Endodermal cell (in vitro differentiated cells): ENCODE measurements around the gene ASTL. TPM values are rescaled to one million over a fixed set of nuclear protein-coding genes. Genes with fewer than 3 reads are reported as not detected.
A peak's percentile ranks its signal among the peaks of the same experiment; 100 is the strongest.

ENCODE experiments used
- DNase-seq: peaks from one replicate; pipeline ENCODE4 v3.0.0-alpha.2; 2017
- H3K27ac ChIP-seq: 2 replicates; pipeline ENCODE4 v1.5.1; 2013; ENCODE audit warnings: mild to moderate bottlenecking, low read depth, low read length, moderate library complexity
- H3K27me3 ChIP-seq: 2 replicates; pipeline ENCODE4 v1.6.1; 2013; ENCODE audit warnings: mild to moderate bottlenecking, low read length, moderate library complexity; ENCODE audit not compliant: insufficient read depth, control insufficient read depth, poor library complexity, severe bottlenecking
- H3K36me3 ChIP-seq: 2 replicates; pipeline ENCODE4 v1.7.0; 2013; ENCODE audit warnings: mild to moderate bottlenecking, low read length, moderate library complexity; ENCODE audit not compliant: control insufficient read depth, insufficient read depth
- H3K4me1 ChIP-seq: one replicate; pipeline ENCODE4 v1.7.0; 2013; ENCODE audit warnings: low read length; ENCODE audit not compliant: control insufficient read depth, insufficient read depth
- H3K4me3 ChIP-seq: 2 replicates; pipeline ENCODE4 v1.5.1; 2013; ENCODE audit warnings: mild to moderate bottlenecking, low read length, moderate library complexity
- H3K9ac ChIP-seq: 2 replicates; pipeline ENCODE4 v1.6.1; 2013; ENCODE audit warnings: mild to moderate bottlenecking, low read length, moderate library complexity; ENCODE audit not compliant: poor library complexity, severe bottlenecking; ENCODE audit errors: extremely low read depth
- H3K9me3 ChIP-seq: 2 replicates; pipeline ENCODE4 v1.6.1; 2013; ENCODE audit warnings: mild to moderate bottlenecking, low read length, moderate library complexity; ENCODE audit not compliant: control insufficient read depth
- H3K27ac Mint-ChIP-seq: 2 replicates; pipeline ENCODE4 v1.8.0; 2020; ENCODE audit warnings: mixed read lengths
- H3K27me3 Mint-ChIP-seq: 2 replicates; pipeline ENCODE4 v1.8.0; 2021; ENCODE audit warnings: mild to moderate bottlenecking, mixed read lengths; ENCODE audit not compliant: insufficient read depth
- H3K36me3 Mint-ChIP-seq: 2 replicates; pipeline ENCODE4 v1.8.0; 2020; ENCODE audit warnings: low read depth, mixed read lengths
- H3K4me1 Mint-ChIP-seq: 2 replicates; pipeline ENCODE4 v1.8.0; 2020; ENCODE audit warnings: mixed read lengths
- H3K4me3 Mint-ChIP-seq: 2 replicates; pipeline ENCODE4 v1.8.0; 2020; ENCODE audit warnings: mild to moderate bottlenecking, moderate library complexity, mixed read lengths
- H3K9me3 Mint-ChIP-seq: 2 replicates; pipeline ENCODE4 v1.8.0; 2020; ENCODE audit warnings: mild to moderate bottlenecking, mixed read lengths
- WGBS, 2 experiments: methylation state at CpG; one replicate each; pipeline versions ENCODE4 v1.1.5 to v1.1.7; 2013; ENCODE audit warnings: missing lambda C conversion rate in 2 of 2, mixed read lengths in 1 of 2; ENCODE audit not compliant: insufficient coverage in 1 of 2, insufficient read length in 1 of 2; 5-methylcytosine and 5-hydroxymethylcytosine counted together
- total RNA-seq, 2 donors: library from RNA; stranded (reverse); fragmentation: NEBNext Ultra II Directional in 1 of 2; extraction: Animal tissue kit (Norgen Biotek cat#: 25700) in 1 of 2; gene quantifications; 2 replicates in 1 of 2; 3 replicates in 1 of 2; pipeline ENCODE4 v1.2.1, GENCODE V29; 2021
- TF ChIP-seq, protein P1 (sequence below): fragments of 200-600 bp; sonication (generic); conservative IDR thresholded peaks from 2 replicates; pipeline ENCODE4 v1.5.0; 2021; ENCODE audit warnings: antibody characterized with exemption, mild to moderate bottlenecking

ASTL gene
- total RNA-seq, 2 donors from 2014 or later, result not detected

DNA sequence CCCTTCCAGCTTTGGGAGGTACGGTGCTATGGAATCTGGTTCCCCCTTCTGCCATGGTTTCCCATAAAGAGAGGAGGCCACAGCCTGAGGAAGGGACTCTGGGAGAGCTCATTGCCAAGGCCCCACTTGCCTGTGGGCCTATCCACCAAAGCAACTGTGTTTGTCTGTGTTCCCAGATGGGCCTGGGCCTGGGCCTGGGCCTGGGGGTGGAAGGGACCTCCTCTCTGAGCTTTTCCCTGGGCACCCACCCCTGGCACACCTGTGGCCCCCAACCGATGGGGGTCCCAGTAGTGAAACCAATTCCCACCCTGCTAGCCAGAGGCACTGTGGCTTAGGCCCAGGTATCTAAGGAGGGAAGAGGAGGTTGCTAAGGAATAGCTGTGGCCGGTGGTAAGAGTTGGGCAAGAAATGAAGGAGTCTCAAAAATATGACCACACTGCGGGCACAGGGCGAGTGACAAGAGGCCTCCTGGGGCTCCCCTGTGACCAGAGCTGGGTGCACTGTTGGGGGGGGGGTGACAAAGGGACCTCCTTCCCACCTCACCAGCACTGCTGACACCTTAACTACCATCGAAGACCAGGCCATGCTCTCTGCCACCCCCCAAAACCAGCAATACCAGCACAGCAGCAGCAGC lies 11.8 kb upstream of the ASTL start:
- H3K4me3 Mint-ChIP-seq, result no peak overlapping the region
- H3K9me3 Mint-ChIP-seq, result no peaks in the 10 kb centered on the region
- no peak overlapping the region for H3K4me3 ChIP-seq
- TF ChIP-seq, protein P1, sequence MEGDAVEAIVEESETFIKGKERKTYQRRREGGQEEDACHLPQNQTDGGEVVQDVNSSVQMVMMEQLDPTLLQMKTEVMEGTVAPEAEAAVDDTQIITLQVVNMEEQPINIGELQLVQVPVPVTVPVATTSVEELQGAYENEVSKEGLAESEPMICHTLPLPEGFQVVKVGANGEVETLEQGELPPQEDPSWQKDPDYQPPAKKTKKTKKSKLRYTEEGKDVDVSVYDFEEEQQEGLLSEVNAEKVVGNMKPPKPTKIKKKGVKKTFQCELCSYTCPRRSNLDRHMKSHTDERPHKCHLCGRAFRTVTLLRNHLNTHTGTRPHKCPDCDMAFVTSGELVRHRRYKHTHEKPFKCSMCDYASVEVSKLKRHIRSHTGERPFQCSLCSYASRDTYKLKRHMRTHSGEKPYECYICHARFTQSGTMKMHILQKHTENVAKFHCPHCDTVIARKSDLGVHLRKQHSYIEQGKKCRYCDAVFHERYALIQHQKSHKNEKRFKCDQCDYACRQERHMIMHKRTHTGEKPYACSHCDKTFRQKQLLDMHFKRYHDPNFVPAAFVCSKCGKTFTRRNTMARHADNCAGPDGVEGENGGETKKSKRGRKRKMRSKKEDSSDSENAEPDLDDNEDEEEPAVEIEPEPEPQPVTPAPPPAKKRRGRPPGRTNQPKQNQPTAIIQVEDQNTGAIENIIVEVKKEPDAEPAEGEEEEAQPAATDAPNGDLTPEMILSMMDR, result no peak
- peaks cover 11% of the 10 kb centered on the region for H3K4me1 Mint-ChIP-seq
- peak; percentile 27 for DNase-seq
- H3K9me3 ChIP-seq, result no peaks in the 10 kb centered on the region
- H3K9ac ChIP-seq, result no peak overlapping the region
- H3K36me3 Mint-ChIP-seq, result no peaks in the 10 kb centered on the region
- no peaks in the 10 kb centered on the region for H3K4me1 ChIP-seq
- WGBS, 2 experiments, result 94 to 100% methylated on average over 2 to 6 of the region's 6 CpGs
- peaks cover 17% of the 10 kb centered on the region for H3K27me3 ChIP-seq
- H3K36me3 ChIP-seq, result no peaks in the 10 kb centered on the region
- peaks cover 17% of the 10 kb centered on the region for H3K27me3 Mint-ChIP-seq
- no peak overlapping the region for H3K27ac ChIP-seq
- H3K27ac Mint-ChIP-seq, result no peak overlapping the region

DNA sequence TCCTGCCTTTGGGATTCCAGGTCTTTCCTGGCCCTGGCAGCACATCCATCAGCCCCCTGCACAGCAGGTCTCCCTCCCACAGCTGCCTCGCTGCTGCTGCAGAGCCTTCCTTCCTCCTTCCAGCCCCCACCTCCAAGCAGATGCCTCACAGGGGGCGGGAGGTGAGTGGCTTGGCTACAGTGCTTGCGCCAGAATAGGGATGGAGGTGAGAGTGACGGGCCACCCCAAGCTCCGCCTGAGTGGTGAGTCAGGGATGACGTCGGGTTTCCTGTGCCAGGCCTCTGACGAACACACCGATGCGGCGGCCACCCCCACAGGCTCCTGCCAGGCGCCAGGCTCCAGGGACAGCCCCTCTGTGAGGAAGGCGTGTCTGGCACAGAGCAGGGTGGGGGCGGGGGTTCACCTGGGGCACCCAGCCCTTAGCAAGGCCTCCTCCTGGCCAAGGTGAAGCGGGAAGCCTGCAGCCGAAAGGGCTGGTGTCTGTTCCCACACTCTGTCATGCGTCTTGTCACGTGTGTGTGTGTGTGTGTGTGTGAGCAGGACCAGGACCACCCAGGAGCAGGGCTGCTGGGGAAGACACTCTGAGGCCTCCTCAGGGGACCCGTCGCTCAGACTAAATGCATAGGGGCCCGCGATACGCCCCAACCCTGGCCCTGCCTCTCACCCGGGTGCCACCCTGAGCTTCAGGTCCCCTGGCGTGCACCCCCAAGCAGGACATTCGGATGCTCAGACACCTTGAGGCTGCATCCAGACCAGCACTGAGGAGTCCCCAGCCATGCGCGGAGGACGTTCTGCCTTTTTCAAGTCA lies 10.3 kb upstream of the ASTL start:
- Histone ChIP-seq H3K27ac (no peak overlapping the region), H3K4me3 (no peak overlapping the region), H3K27me3 (peaks cover 30% of the 10 kb centered on the region), H3K4me1 (no peaks in the 10 kb centered on the region), H3K36me3 (no peaks in the 10 kb centered on the region), H3K9me3 (no peaks in the 10 kb centered on the region), H3K9ac (no peak overlapping the region)
- DNase-seq, result peak; percentile 95
- Mint-ChIP-seq H3K27me3 (peaks cover 24% of the 10 kb centered on the region), H3K9me3 (no peaks in the 10 kb centered on the region), H3K36me3 (no peaks in the 10 kb centered on the region), H3K27ac (no peak overlapping the region), H3K4me1 (peaks cover 17% of the 10 kb centered on the region), H3K4me3 (peak overlapping the region; percentile 15)
- TF ChIP-seq, protein P1, result no peak
- WGBS, 2 experiments, result 65 to 76% methylated on average over 15 to 29 of the region's 29 CpGs

DNA sequence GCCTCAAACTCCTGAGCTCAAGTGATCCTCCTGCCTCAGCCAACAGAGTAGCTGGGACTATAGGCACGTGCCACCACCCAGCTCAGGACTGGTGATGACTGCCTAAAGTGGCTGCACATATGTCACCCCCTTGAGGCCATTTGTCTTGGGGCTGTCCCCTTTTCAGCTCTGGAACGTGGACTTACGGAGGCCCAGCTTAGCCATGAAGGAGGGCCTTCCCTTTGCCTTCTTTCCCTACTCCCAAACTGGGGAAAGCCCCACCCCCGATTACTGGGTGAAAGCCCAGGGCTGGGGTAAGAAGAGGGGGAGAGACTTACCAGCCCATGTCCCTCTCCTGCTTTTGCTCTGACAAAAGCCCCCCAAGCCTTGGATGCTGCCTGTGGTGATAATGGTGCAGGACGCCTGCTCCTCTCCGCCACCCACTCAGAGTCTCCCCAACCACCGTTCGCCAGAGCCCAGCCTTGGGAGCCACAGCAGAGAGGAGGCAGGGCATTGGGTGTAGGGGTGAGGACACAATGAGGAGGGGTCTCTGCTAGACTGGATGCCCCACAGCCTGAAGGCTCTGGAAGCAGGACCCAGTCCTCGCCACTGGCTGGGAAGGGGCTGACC lies 9.4 kb upstream of the ASTL start:
- TF ChIP-seq, protein P1, result peak; percentile 16
- Mint-ChIP-seq H3K27me3 (peaks cover 26% of the 10 kb centered on the region), H3K27ac (no peak overlapping the region), H3K36me3 (no peaks in the 10 kb centered on the region), H3K9me3 (no peaks in the 10 kb centered on the region), H3K4me1 (peaks cover 16% of the 10 kb centered on the region), H3K4me3 (no peak overlapping the region)
- H3K27me3 ChIP-seq, result peaks cover 30% of the 10 kb centered on the region
- no peaks in the 10 kb centered on the region for H3K9me3 ChIP-seq
- H3K4me1 ChIP-seq, result no peaks in the 10 kb centered on the region
- H3K4me3 ChIP-seq, result no peak overlapping the region
- H3K36me3 ChIP-seq, result no peaks in the 10 kb centered on the region
- no peak overlapping the region for H3K9ac ChIP-seq
- 89 to 91% methylated on average over 3 to 9 of the region's 9 CpGs for WGBS, 2 experiments
- H3K27ac ChIP-seq, result no peak overlapping the region
- peak; percentile 63 for DNase-seq
